GM23248 (cell line): ENCODE data around the gene RGS18. TPM values are rescaled to one million over a fixed set of nuclear protein-coding genes. Genes with fewer than 3 reads are reported as not detected.
"Not testable (repeated sequence)": the region's sequence is repeated elsewhere in the genome, so short reads cannot be mapped to it uniquely, and the experiment has no call there.

Experiments
- DNase-seq: peaks from one replicate; pipeline ENCODE4 v3.0.0-alpha.2; 2015
- H2AFZ ChIP-seq: fragments of 200-600 bp; sonication (generic); 2 replicates; pipeline ENCODE4 v1.6.1; 2016; ENCODE audit warnings: antibody characterized with exemption
- H3F3A ChIP-seq: fragments of 200-600 bp; sonication (generic); 2 replicates; pipeline ENCODE4 v1.6.1; 2016; ENCODE audit warnings: mild to moderate bottlenecking, antibody characterized with exemption, mixed run types; ENCODE audit not compliant: insufficient read depth
- H3K27ac ChIP-seq: fragments of 200-600 bp; sonication (generic); 2 replicates; pipeline ENCODE4 v1.5.1; 2016; ENCODE audit warnings: mild to moderate bottlenecking
- H3K27me3 ChIP-seq: fragments of 200-600 bp; sonication (generic); replicated peaks from 2 replicates; pipeline ENCODE4 v1.6.1; 2016; ENCODE audit warnings: mild to moderate bottlenecking; ENCODE audit not compliant: insufficient read depth
- H3K36me3 ChIP-seq: fragments of 200-600 bp; sonication (generic); 2 replicates; pipeline ENCODE4 v1.6.1; 2016; ENCODE audit warnings: low read depth, mild to moderate bottlenecking
- H3K4me1 ChIP-seq: fragments of 200-600 bp; sonication (generic); 2 replicates; pipeline ENCODE4 v1.6.1; 2016; ENCODE audit warnings: mild to moderate bottlenecking; ENCODE audit not compliant: insufficient read depth
- H3K4me2 ChIP-seq: fragments of 200-600 bp; sonication (generic); one replicate; pipeline ENCODE4 v1.6.1; 2016; ENCODE audit warnings: mild to moderate bottlenecking; ENCODE audit not compliant: unreplicated experiment
- H3K4me3 ChIP-seq: fragments of 200-600 bp; sonication (generic); 2 replicates; pipeline ENCODE4 v1.5.1; 2016; ENCODE audit warnings: mild to moderate bottlenecking
- H3K79me2 ChIP-seq: fragments of 200-600 bp; sonication (generic); 2 replicates; pipeline ENCODE4 v1.6.1; 2016; ENCODE audit warnings: mild to moderate bottlenecking; ENCODE audit not compliant: insufficient read depth
- H3K9ac ChIP-seq: fragments of 200-600 bp; sonication (generic); 2 replicates; pipeline ENCODE4 v1.6.1; 2016; ENCODE audit warnings: mild to moderate bottlenecking
- H3K9me2 ChIP-seq: fragments of 200-600 bp; sonication (generic); 2 replicates; pipeline ENCODE4 v1.6.1; 2016; ENCODE audit warnings: mixed run types, mild to moderate bottlenecking, moderate library complexity; ENCODE audit not compliant: insufficient read depth
- H3K9me3 ChIP-seq: fragments of 200-600 bp; sonication (generic); one replicate; pipeline ENCODE4 v1.6.1; 2017; ENCODE audit warnings: low read depth
- H4K20me1 ChIP-seq: fragments of 200-600 bp; sonication (generic); 2 replicates; pipeline ENCODE4 v1.6.0; 2016; ENCODE audit not compliant: insufficient read depth
- EZH2 ChIP-seq: fragments of 200-600 bp; sonication (generic); IDR thresholded peaks from 2 replicates; pipeline ENCODE4 v1.6.1; 2018; ENCODE audit warnings: antibody characterized with exemption, mild to moderate bottlenecking; ENCODE audit not compliant: insufficient read depth, poor library complexity, severe bottlenecking
- EZH2phosphoT487 ChIP-seq: fragments of 200-600 bp; sonication (generic); IDR thresholded peaks from 2 replicates; pipeline ENCODE4 v1.6.1; 2018; ENCODE audit warnings: antibody characterized with exemption, moderate library complexity, mild to moderate bottlenecking, low read depth; ENCODE audit not compliant: insufficient read depth
- WGBS, 2 experiments: methylation state at CpG; one replicate each; pipeline ENCODE4 v1.1.6; 2015 to 2017; ENCODE audit warnings: low lambda C conversion rate in 2 of 2, low coverage in 1 of 2; ENCODE audit errors: missing lambda C conversion rate in 2 of 2; 5-methylcytosine and 5-hydroxymethylcytosine counted together
- in situ Hi-C: fragments of 300-500 bp; cut with MboI; formaldehyde crosslinking; loops from 2 replicates; pipeline ENCODE4 v1.15.0; 2020
- polyA plus RNA-seq: library from polyadenylated mRNA; unstranded; fragments of >200 nt; fragmentation: Nextera tagmentation; extraction: Ambion mirVana; gene quantifications from 2 replicates; pipeline ENCODE4 v1.2.1, GENCODE V29; 2016
- total RNA-seq: library from RNA; depleted of rRNA; stranded (reverse); fragments of >200 nt; shearing (Covaris generic); gene quantifications from 2 replicates; pipeline ENCODE4 v1.2.3, GENCODE V29; 2014

The RGS18 gene
- total and polyA plus RNA-seq, 2 experiments from 2014 or later: not detected

DNA sequence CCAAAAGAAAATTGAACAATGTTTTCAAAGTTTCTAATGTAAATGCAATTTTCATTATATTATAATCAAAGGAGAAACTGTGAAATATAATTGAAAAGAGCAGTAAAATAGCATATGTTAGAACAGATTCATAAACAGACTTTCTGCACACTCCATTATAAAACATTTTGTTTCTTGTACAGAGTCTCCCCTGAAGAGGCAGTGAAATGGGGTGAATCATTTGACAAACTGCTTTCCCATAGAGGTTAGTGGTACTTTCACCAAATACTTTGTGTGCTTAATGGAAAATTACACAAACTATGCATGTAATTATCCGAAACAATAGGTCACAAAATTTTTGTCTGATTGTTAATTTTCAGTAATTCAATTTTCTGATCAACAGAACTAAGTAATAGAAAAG lies 1.9 kb downstream of the RGS18 start:
- Histone ChIP-seq H3K36me3 (no peaks in the 10 kb centered on the region), H4K20me1 (no peaks in the 10 kb centered on the region), H3K27ac (no peak overlapping the region), H3K9me3 (no peaks in the 10 kb centered on the region), H3F3A (no peaks in the 10 kb centered on the region), H3K4me3 (no peak overlapping the region), H3K9me2 (no peaks in the 10 kb centered on the region), H3K4me1 (no peaks in the 10 kb centered on the region), H3K9ac (no peak overlapping the region), H2AFZ (no peak overlapping the region), H3K4me2 (no peak overlapping the region), H3K27me3 (no peaks in the 10 kb centered on the region), H3K79me2 (no peaks in the 10 kb centered on the region)
- 0 to 4% methylated on average over 1 of the region's 1 CpG for WGBS, 2 experiments
- in situ Hi-C loops: no loop called here
- no peak for DNase-seq
- TF ChIP-seq EZH2phosphoT487: no peak
- TF ChIP-seq EZH2: no peak

DNA sequence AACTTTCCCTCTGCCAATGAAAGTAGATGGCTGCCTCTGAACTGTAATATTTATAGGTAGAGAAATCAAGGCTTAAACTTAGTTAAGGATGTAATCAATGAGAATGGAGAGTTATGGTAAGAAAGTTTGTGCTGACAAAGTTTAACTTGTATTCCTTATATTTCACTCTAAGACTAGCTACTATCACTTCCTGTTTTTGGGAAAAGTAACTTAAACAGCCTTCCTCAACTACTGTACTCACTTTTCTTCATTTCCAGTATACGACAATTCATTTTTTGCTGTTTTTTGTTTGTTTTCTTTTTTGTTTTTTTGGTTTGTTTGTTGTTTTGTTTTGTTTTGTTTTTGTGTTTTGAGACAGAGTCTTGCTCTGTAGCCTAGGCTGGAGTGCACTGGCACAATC lies 3.7 kb downstream of the RGS18 start:
- Histone ChIP-seq H4K20me1 (no peaks in the 10 kb centered on the region), H3K4me3 (no peak overlapping the region), H3K4me2 (no peak overlapping the region), H3K9me2 (no peaks in the 10 kb centered on the region), H2AFZ (no peak overlapping the region), H3K36me3 (no peaks in the 10 kb centered on the region), H3K27ac (no peak overlapping the region), H3F3A (no peaks in the 10 kb centered on the region), H3K79me2 (no peaks in the 10 kb centered on the region), H3K27me3 (no peaks in the 10 kb centered on the region), H3K9ac (no peak overlapping the region), H3K9me3 (no peaks in the 10 kb centered on the region), H3K4me1 (no peaks in the 10 kb centered on the region)
- 20 to 32% methylated on average over 1 of the region's 1 CpG for WGBS, 2 experiments
- no peak for DNase-seq
- in situ Hi-C loops: no loop called here
- TF ChIP-seq EZH2phosphoT487 (no peak), EZH2 (no peak)

DNA sequence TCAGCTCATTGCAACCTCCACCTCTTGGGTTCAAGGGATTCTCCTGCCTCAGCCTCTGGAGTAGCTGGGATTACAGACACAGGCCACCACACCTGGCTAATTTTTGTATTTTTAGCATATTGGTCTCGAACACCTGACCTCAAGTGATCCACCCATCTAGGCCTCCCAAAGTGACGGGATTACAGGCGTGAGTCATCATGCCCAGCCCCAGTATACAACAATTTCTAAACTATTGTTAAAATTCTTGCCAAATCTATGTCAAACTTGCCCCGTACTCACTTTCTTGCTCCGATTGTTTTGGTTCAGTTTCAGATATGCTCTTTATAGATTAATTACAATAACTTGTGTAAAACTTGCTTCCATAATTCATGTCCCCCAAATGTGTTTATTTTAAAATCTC lies 4.1 kb downstream of the RGS18 start:
- Histone ChIP-seq H3K4me1 (no peaks in the 10 kb centered on the region), H3K79me2 (no peaks in the 10 kb centered on the region), H3K4me3 (no peak overlapping the region), H3K4me2 (no peak overlapping the region), H3K9me3 (no peaks in the 10 kb centered on the region), H3K27ac (no peak overlapping the region), H3K27me3 (no peaks in the 10 kb centered on the region), H3K9ac (no peak overlapping the region), H2AFZ (no peak overlapping the region), H3K9me2 (no peaks in the 10 kb centered on the region), H3K36me3 (no peaks in the 10 kb centered on the region), H3F3A (no peaks in the 10 kb centered on the region), H4K20me1 (no peaks in the 10 kb centered on the region)
- TF ChIP-seq EZH2phosphoT487 (no peak), EZH2 (no peak)
- in situ Hi-C loops: no loop called here
- WGBS, 2 experiments: 12 to 17% methylated on average over 5 of the region's 5 CpGs
- DNase-seq: no peak

GRCh38 chr1:192165002-192165401 lies 6.7 kb downstream of the RGS18 start:
- H3F3A ChIP-seq, H3K4me1 ChIP-seq, H3K4me2 ChIP-seq, DNase-seq, H3K27ac ChIP-seq, in situ Hi-C loops, H4K20me1 ChIP-seq, H3K27me3 ChIP-seq, H3K36me3 ChIP-seq, H3K79me2 ChIP-seq, H3K4me3 ChIP-seq, H3K9me3 ChIP-seq, H2AFZ ChIP-seq, H3K9ac ChIP-seq, H3K9me2 ChIP-seq: not testable (repeated sequence)
- 24 to 30% methylated on average over 7 of the region's 7 CpGs for WGBS, 2 experiments

DNA sequence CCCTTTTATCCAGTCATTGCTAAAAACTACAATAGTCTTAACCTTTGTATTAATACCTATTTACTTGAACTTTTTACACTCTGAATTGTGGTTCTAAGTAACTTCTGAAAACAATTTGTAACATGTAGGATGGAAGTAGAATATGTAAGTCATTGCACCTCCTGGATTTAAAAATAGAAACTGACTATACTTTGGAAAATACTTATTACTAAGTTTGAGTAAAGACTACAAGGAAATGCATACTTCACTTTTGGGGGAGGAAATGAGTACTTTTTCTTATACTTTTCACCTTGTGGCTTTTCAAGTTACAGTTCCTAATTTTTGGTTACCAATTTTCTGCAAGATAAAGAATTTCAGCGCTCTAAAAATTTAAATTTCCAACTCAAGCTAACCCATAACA lies 8.7 kb downstream of the RGS18 start:
- Histone ChIP-seq H3K79me2 (no peaks in the 10 kb centered on the region), H4K20me1 (no peaks in the 10 kb centered on the region), H3K36me3 (no peaks in the 10 kb centered on the region), H3K9me3 (no peaks in the 10 kb centered on the region), H3K27me3 (no peaks in the 10 kb centered on the region), H3K4me3 (no peak overlapping the region), H3K4me2 (no peak overlapping the region), H3F3A (no peaks in the 10 kb centered on the region), H3K9me2 (no peaks in the 10 kb centered on the region), H3K9ac (no peak overlapping the region), H2AFZ (no peak overlapping the region), H3K4me1 (no peaks in the 10 kb centered on the region), H3K27ac (no peak overlapping the region)
- TF ChIP-seq EZH2: no peak
- TF ChIP-seq EZH2phosphoT487: no peak
- 20 to 28% methylated on average over 1 of the region's 1 CpG for WGBS, 2 experiments
- no peak for DNase-seq
- in situ Hi-C loops: no loop called here
